Left cardiac atrium (tissue), 4 donors: ENCODE measurements around the gene RGS9BP. TPM values are rescaled to one million over a fixed set of nuclear protein-coding genes. Genes with fewer than 3 reads are reported as not detected.
A peak's percentile ranks its signal among the peaks of the same experiment; 100 is the strongest.
"Not testable (repeated sequence)": the region's sequence is repeated elsewhere in the genome, so short reads cannot be mapped to it uniquely, and the experiment has no call there.

Source experiments
- ATAC-seq, 2 donors: fragments of 200-7000 bp; cut with Tn5 transposase; one replicate each; pipeline ENCODE4 v1.9.1; 2020; ENCODE audit warnings: mild to moderate bottlenecking in 2 of 2, moderate library complexity in 2 of 2
- DNase-seq: peaks from one replicate; pipeline ENCODE4 v3.0.0-alpha.2; 2020
- intact Hi-C, 2 donors: fragments of 100-400 bp; cut with DNase I; formaldehyde crosslinking; loops; one replicate each; pipeline versions ENCODE4 v1.14.1 to v1.15.1; 2022 to 2023
- long read RNA-seq: library from polyadenylated mRNA; unstranded; transcript quantifications from one replicate; pipeline ENCODE4 v2.0.0, GENCODE V29; 2021
- total RNA-seq, 2 donors: library from RNA; stranded (reverse); fragmentation: NEBNext Ultra II Directional; extraction: Animal tissue kit (Norgen Biotek cat#: 25700); gene quantifications; one replicate each; pipeline ENCODE4 v1.2.1, GENCODE V29; 2021
- donor health status: DM: no; HTN: yes; CAD: no.
- donor health status: DM: no; HTN: yes; CAD: no; lungs with severe emphysema.
- donor health status: DM: yes; HTN: yes; CAD: no.
- donor health status: Dilated cardiomyopathy.

RGS9BP gene
- 10 to 100 TPM in 1 of 2 donors, 1 to 10 TPM in 1; 8.1 to 13.8 TPM for total RNA-seq
- long read RNA-seq, transcript RGS9BP-201 (1 exons, 2,894 nt): major isoform, 9 of 9 reads
- long read RNA-seq, partial matches to known transcripts: 0 of 9 reads
- long read RNA-seq, other reads (novel, unspliced or antisense): 0 of 9 reads

- peak; percentile 92 for DNase-seq
- peak; percentile 81 to 93 for ATAC-seq
- intact Hi-C loops: no loop called here
These were observed at the start of gene RGS9BP for GRCh38 chr19:32675720-32676185. RGS9BP (plus strand) TSS chr19:32675848; CDS start chr19:32676264, 416 bp downstream.

DNA sequence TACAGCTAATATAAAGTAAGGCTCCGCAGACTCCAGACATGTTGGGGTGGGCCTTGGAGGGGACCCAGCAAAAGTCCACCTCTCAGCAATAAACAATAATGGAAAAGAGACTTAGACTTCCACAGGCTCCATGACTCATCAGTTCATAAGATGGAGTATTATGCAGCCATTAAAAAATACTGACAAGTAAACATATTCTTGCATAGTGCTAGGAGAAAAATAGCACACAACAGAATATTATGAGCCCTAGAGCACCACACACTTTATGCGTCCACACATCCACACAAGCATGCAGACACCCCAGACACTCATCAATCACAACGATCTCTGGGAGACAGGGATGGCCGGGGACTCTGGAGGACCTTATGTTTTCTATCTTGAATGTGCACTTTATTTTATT lies 48.7 kb upstream of the RGS9BP start:
- ATAC-seq (no peak), DNase-seq (no peak)
- intact Hi-C loops: no loop called here

GRCh38 chr19:32627714-32628270 lies 47.9 kb upstream of the RGS9BP start:
- ATAC-seq: peak; percentile 43 to 81
- no peak for DNase-seq
- intact Hi-C loops: no loop called here

DNA sequence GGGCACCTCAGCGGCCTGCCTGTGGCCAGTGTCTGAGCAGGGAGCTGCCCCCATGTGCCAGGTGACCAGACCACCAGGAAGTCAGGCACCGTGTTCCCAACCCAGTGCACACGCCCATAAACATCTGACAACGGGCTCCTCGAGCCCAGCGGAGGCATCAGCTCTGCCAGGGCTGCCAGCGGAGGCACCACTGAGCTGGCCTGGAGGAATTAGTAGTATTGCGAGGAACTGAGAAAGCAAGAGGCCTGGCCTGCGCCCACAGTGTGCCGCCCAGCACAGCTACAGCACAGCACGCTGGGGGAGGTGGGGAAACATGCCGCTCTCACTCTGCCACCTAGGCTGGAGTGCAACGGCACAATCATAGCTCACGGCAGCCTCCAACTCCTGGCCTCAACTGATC lies 45.3 kb upstream of the RGS9BP start:
- intact Hi-C loops: no loop called here
- DNase-seq (no peak), ATAC-seq (no peak)

GRCh38 chr19:32631381-32631780 lies 44.3 kb upstream of the RGS9BP start:
- ATAC-seq: no peak
- intact Hi-C loops: no loop called here

DNA sequence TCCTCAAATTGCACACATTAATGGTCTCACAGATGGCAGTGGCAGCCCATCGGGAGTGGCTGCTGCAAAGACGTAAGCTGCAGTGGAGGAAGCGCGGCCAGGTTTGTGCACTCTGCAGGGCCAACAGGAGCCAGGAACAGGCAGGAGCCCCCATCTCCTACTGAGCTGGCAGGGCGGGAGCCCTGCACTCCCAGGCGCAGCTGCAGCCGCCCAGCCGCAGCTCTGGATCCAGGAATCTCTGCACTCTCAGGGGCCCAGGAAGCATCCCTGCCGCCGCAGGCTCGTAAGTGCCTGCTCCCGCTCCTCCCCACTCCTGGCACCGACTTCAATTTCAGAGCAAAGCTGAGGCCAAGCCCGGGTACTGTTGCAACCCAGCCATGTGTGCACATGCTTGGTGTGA lies 38.2 kb upstream of the RGS9BP start:
- intact Hi-C loops: no loop called here
- DNase-seq: no peak
- ATAC-seq: no peak

More at GRCh38 chr19:32631381-32631780, 44.3 kb upstream of the RGS9BP start:
- DNase-seq: no peak

- intact Hi-C loops: no loop called here
- no peak for DNase-seq
- no peak for ATAC-seq
These were observed 37.0 kb upstream of the RGS9BP start for GRCh38 chr19:32638625-32639024.

GRCh38 chr19:32642771-32643170 lies 32.9 kb upstream of the RGS9BP start:
- intact Hi-C loops: no loop called here
- ATAC-seq (peak in 1 of 2 donors; percentile 19), DNase-seq (no peak)

DNA sequence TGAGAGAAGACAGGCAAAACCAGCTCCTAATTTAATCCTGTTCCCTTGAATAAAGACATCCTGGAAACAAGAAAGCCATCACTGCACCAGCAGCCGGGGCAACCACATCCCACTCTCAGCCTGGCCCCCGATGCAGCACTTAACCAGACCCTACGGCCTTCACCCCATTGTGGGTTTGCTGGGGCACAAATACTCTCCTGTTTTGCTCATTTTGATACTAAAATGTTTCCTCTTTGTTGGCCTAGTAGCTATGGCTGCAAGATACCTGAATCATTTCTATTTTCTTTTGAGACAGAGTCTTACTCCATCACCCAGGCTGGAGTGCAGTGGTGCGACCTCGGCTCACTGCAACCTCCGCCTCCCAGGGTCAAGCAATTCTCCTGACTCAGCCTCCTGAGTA lies 29.1 kb upstream of the RGS9BP start:
- intact Hi-C loops: no loop called here
- ATAC-seq: no peak

GRCh38 chr19:32647361-32647760 lies 28.3 kb upstream of the RGS9BP start:
- no peak for DNase-seq
- no peak for ATAC-seq
- intact Hi-C loops: no loop called here

More for the DNA sequence above, 29.1 kb upstream of the RGS9BP start:
- no peak for DNase-seq

- peak; percentile 17 to 74 for ATAC-seq
- intact Hi-C loops: no loop called here
- DNase-seq: peak; percentile 61
These were observed 25.9 kb upstream of the RGS9BP start for GRCh38 chr19:32649751-32650150.

GRCh38 chr19:32650671-32651070 lies 25.0 kb upstream of the RGS9BP start:
- no peak for ATAC-seq
- intact Hi-C loops: no loop called here
- no peak for DNase-seq

GRCh38 chr19:32651729-32652140 lies 23.9 kb upstream of the RGS9BP start:
- intact Hi-C loops: no loop called here
- DNase-seq: no peak
- peak; percentile 75 to 89 for ATAC-seq

GRCh38 chr19:32652331-32652730 lies 23.3 kb upstream of the RGS9BP start:
- ATAC-seq, intact Hi-C loops, DNase-seq: not testable (repeated sequence)

DNA sequence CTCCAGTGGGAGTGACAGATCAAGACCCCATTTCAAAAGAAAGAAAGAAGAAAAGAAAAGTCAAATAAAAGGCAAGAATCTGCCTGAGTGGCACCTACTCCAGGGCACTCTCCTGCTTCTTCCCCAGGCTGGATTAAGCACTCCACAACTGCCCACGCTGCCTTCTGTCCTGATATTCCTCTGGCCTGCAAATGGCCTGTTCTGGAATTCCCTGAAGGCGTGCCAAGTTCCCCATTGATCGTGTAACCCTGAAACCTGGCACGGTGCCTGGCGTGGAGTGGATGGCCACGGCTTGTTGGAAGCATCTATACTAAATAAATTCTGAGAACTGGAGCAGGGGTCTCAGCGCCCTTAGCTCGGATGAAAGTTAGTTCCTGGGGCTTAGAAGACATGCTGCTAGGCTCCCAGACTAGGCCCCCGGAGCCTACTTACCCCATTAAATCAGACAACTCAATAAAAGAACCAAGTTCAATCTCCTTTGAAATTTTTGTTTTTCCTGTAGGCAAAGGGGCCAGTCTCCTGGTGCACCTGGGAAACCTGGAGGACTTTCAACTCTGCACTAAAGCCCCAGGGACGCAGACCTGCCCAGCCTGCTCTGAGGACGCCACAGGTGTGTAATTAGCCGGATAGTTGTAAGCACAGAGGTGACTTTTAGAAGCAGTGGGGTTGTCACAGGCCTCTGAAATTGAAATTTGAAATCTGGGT lies 22.6 kb upstream of the RGS9BP start:
- peak; percentile 72 to 80 for ATAC-seq
- DNase-seq: peak; percentile 89
- intact Hi-C loops: no loop called here

GRCh38 chr19:32653599-32653915 lies 22.1 kb upstream of the RGS9BP start:
- intact Hi-C loops: no loop called here
- ATAC-seq (no peak), DNase-seq (no peak)

GRCh38 chr19:32656379-32656778 lies 19.3 kb upstream of the RGS9BP start:
- intact Hi-C loops: not testable (repeated sequence)

GRCh38 chr19:32658075-32658474 lies 17.6 kb upstream of the RGS9BP start:
- ATAC-seq (no peak), DNase-seq (no peak)
- intact Hi-C loops: no loop called here

More at GRCh38 chr19:32656379-32656778, 19.3 kb upstream of the RGS9BP start:
- not testable (repeated sequence) for DNase-seq, ATAC-seq

DNA sequence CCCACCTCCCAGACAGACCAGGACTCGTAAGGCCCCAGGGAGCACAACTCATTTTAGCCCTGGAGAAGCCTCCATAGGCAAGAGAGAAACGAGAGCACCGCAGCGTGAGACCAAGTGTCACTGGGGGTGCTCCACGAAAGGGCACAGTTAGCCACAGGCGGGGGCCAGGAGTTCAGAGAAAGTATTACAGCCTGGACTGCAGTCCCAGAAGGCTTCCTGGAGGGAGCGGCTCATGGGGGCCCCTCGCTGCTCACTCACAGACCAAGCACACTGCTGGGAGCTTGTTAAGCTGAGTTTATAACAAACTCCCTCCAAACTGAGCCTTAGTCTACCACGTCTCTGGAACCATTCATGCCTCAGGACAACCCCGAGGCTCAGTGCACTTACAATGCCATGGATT lies 17.1 kb upstream of the RGS9BP start:
- no peak for ATAC-seq
- intact Hi-C loops: no loop called here
- DNase-seq: no peak

DNA sequence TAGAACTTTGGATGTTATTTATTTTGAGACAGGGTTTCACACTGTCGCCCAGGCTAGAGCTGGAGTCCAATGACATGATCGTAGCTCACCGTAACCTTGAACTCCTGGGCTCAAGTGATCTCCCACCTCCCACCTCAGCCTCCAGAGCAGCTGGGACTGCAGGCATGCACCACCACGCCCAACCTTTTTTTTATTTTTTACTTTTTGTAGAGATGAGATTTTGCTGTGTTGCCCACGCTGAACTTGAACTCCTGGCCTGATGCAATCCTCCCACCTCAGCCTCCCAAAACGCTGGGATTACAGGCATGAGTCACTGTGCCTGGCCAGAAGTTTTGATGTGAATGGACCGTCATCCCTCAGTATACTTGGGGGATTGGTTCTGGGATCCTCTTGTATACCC lies 14.3 kb upstream of the RGS9BP start:
- intact Hi-C loops: no loop called here
- ATAC-seq (no peak), DNase-seq (no peak)

DNA sequence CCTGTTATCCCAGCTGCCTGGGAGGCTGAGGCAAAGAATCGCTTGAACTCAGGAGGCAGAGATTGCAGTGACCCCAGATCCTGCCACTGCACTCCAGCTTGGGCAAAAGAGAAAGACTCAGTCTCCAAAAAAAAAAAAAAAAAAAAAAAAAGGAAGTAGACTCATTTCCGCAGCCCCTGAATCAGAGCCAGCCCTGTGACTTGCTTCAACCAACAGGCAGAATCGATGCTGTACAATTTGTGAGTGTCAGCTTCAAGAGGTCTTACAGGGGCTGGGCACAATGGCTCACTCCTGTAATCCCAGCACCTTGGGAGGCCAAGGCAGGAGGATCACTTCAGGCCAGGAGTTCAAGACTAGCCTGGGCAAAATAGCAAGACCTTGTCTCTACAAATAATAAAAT lies 13.5 kb upstream of the RGS9BP start:
- ATAC-seq (no peak), DNase-seq (peak; percentile 43)
- intact Hi-C loops: no loop called here
